HL-60 (cell line): ENCODE measurements around the gene ARHGAP10.

Source experiments
- DNase-seq, 2 experiments: peaks; one replicate each; pipeline ENCODE4 v3.0.0-alpha.2; 2010 to 2020; ENCODE audit warnings: low read depth in 1 of 2, low spot score in 1 of 2
- H3K27ac ChIP-seq: fragments of 250-450 bp; sonication (Bioruptor Pico); replicated peaks from 2 replicates; pipeline ENCODE4 v1.5.1; 2020; ENCODE audit warnings: mild to moderate bottlenecking, moderate library complexity
- H3K27me3 ChIP-seq: fragments of 250-450 bp; sonication (Bioruptor Pico); 2 replicates; pipeline ENCODE4 v1.5.1; 2021; ENCODE audit warnings: mild to moderate bottlenecking, moderate library complexity; ENCODE audit not compliant: insufficient read depth, poor library complexity, severe bottlenecking
- H3K4me3 ChIP-seq: replicated peaks from 2 replicates; pipeline ENCODE4 v1.5.1; 2011; ENCODE audit warnings: mild to moderate bottlenecking, control low read depth, low read length; ENCODE audit not compliant: insufficient read depth
- CTCF ChIP-seq: IDR thresholded peaks from one replicate; pipeline ENCODE4 v1.5.1; 2011; ENCODE audit warnings: low read length, control low read depth, inconsistent platforms; ENCODE audit not compliant: insufficient read depth
- GABPA ChIP-seq: IDR thresholded peaks from 2 replicates; pipeline ENCODE4 v1.6.1; 2012; ENCODE audit warnings: low read depth
- POLR2AphosphoS5 ChIP-seq: IDR thresholded peaks from 2 replicates; pipeline ENCODE4 v1.6.1; 2012; ENCODE audit warnings: low read depth
- REST ChIP-seq: IDR thresholded peaks from 2 replicates; pipeline ENCODE4 v1.6.1; 2012; ENCODE audit warnings: low read depth; ENCODE audit not compliant: insufficient replicate concordance
- SPI1 ChIP-seq: IDR thresholded peaks from 2 replicates; pipeline ENCODE4 v1.6.1; 2012; ENCODE audit warnings: low read depth, mild to moderate bottlenecking, borderline replicate concordance

ARHGAP10 gene

GRCh38 chr4:147944249-147944648 is 212.4 kb downstream of the ARHGAP10 start:
- H3K27ac ChIP-seq = no peak overlapping the region
- H3K4me3 ChIP-seq = no peak overlapping the region
- H3K27me3 ChIP-seq = no peaks in the 10 kb centered on the region
- TF ChIP-seq GABPA = no peak
- TF ChIP-seq SPI1 = peak; percentile 75; the same call in 1 of the 2 replicates
- DNase-seq = no peak

- H3K4me3 ChIP-seq = no peak overlapping the region
- DNase-seq = no peak
- H3K27ac ChIP-seq = no peak overlapping the region
- TF ChIP-seq SPI1 = no peak
- TF ChIP-seq CTCF = no peak
- TF ChIP-seq REST = no peak
- TF ChIP-seq POLR2AphosphoS5 = no peak
- no peak for TF ChIP-seq GABPA
- H3K27me3 ChIP-seq = no peaks in the 10 kb centered on the region
These were observed 212.9 kb downstream of the ARHGAP10 start for GRCh38 chr4:147944670-147945260.

DNA sequence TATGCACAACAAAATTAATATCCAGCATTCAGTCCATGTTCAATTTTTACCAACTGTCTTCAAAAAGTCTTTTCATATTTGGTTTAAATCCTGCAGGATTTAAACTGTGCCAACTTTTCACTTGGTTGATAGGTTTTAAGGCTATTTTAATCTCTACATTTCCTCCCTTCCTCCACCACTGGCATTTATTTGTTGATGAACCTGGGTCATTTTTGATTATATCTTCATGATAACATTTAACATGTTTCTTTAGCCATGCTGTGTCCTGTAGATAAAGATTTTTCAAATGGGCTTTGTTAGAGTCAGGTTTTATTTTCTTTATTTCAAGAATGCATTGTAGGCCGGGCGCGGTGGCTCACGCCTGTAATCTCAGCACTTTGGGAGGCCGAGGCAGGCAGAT is 216.4 kb downstream of the ARHGAP10 start:
- Histone ChIP-seq H3K27ac (no peak overlapping the region), H3K4me3 (no peak overlapping the region), H3K27me3 (no peaks in the 10 kb centered on the region)
- TF ChIP-seq CTCF = no peak
- no peak for TF ChIP-seq REST
- no peak for TF ChIP-seq POLR2AphosphoS5
- TF ChIP-seq SPI1 = no peak
- TF ChIP-seq GABPA = no peak
- DNase-seq = no peak

- no peak for DNase-seq
These were observed 218.4 kb downstream of the ARHGAP10 start for GRCh38 chr4:147950261-147950660.

DNA sequence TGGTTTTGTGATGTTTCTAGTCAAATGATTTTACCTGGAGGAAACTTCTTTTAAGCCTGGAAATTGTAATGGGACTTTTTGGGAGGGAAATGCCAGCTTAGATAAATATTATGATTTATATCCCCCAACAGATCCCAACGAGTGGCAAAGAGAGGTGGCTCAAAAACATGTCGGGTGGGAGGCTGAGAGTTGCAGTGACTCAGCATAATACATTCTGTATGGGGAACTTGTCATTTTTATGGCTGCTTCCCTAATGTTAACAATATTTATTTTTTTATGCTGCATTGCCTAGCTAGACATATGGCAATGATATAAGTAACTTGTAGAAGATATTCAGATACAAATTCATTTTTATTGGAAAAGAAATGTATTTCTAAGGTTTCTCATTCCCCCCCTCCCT is 219.0 kb downstream of the ARHGAP10 start:
- no peaks in the 10 kb centered on the region for H3K27me3 ChIP-seq
- DNase-seq = no peak
- no peak overlapping the region for H3K4me3 ChIP-seq
- TF ChIP-seq REST = no peak
- no peak for TF ChIP-seq POLR2AphosphoS5
- no peak for TF ChIP-seq CTCF
- no peak for TF ChIP-seq SPI1
- no peak for TF ChIP-seq GABPA
- no peak overlapping the region for H3K27ac ChIP-seq

More at GRCh38 chr4:147950261-147950660, 218.4 kb downstream of the ARHGAP10 start:
- no peaks in the 10 kb centered on the region for H3K27me3 ChIP-seq
- no peak overlapping the region for H3K4me3 ChIP-seq
- H3K27ac ChIP-seq = no peak overlapping the region
- TF ChIP-seq SPI1 = no peak
